Measurements from ENCODE around the gene CACUL1. TPM values are rescaled to one million over a fixed set of nuclear protein-coding genes. Genes with fewer than 3 reads are reported as not detected.

CACUL1 gene
- total RNA-seq, 1 donor from 2014 or later = 23.6 TPM

DNA sequence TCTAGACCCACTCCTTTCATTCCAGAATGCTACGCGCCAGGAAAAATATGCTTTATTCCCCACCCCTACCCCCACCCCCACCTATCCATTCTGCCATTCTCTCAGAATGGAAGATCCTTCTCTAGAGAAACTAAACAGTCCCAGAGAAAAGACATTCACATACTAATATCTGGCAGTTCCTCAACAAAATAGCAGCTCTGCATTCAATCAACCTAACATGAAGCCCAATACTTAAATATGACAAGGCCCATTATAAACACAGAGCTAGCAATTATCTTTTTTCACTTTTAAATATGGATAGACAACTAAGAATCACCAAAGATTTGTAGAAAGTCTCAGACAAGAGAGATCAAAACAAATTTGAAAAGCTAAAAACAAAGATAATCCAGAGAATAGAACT, 16.4 kb downstream of the CACUL1 start:
- no peak for DNase-seq (ENCODE audit: missing footprints)
- no peak for ATAC-seq
- intact Hi-C loops (cut with DNase I) = no loop called here

DNA sequence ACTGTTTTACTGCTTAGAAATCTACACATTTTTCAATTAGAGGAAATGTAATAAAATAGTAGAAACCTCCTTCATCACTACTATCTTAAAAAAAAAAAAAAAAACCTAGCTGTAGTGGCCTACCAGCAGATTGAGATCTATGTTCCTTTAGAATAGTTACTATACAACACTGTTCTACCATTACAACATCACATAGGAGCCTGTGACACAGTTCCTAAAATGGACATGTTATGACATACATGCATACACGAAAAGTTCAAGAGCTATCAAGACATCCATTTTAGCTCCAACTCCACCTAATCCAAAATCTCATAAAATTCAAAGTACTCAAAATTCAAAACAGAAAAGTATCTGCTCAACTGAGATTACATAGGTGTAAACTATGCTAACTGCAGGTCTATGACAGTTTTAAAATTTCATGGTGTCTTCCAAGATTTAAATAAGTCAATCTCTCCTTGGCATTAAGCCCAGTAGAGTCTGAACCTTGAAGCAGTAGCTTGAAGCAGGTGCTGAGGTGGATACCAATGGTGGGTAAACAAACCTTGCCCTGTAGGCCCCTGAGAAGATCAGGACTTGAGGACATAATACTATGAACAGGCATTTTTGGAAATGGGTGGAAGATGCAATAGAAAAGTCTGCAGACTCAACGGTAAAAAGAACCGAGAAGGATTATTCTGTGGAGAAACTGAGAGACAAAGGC, 17.0 kb downstream of the CACUL1 start:
- intact Hi-C loops (cut with DNase I) = no loop called here
- ATAC-seq (no peak), DNase-seq (ENCODE audit: missing footprints) (no peak)

DNA sequence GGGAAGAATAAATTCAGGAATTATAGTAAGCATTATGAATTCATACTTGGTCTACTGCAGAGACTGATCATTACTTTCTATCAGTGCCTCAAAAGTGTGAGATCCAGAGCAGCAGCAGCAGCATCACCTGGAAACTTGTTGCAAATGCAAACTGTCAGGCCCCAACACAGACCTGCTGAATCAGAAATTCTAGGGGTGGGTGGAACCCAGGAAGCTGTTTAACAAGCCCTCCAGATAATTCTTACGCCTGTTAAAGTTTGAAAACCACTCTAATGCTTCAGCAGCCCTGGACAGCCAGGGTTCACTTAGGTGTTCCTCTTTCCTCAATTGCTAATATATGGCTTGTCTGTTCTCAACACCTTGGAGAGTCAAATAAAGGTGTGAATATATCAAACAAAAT, 19.5 kb downstream of the CACUL1 start:
- intact Hi-C loops (cut with DNase I) = no loop called here
- ATAC-seq (no peak), DNase-seq (ENCODE audit: missing footprints) (no peak)

DNA sequence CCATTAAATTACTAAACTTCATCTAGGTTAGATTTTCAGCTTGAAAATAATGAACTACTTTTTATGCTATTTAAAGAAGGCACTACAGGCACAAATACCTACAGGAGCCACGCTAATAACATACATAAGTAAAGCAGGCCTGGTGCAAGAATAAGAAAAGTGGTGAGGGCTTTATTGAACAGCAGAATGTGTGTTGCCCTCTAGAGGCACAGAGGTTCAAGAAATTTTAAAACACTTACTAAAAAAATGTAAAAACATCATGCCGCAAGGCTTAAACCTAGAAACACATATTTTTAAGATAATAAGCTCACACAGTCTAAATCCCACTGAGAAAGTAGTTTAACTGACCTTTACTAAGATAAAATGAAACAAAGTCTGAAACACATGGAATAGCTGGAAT, 20.3 kb downstream of the CACUL1 start:
- ATAC-seq = no peak
- intact Hi-C loops (cut with DNase I) = no loop called here
- DNase-seq (ENCODE audit: missing footprints) = no peak

DNA sequence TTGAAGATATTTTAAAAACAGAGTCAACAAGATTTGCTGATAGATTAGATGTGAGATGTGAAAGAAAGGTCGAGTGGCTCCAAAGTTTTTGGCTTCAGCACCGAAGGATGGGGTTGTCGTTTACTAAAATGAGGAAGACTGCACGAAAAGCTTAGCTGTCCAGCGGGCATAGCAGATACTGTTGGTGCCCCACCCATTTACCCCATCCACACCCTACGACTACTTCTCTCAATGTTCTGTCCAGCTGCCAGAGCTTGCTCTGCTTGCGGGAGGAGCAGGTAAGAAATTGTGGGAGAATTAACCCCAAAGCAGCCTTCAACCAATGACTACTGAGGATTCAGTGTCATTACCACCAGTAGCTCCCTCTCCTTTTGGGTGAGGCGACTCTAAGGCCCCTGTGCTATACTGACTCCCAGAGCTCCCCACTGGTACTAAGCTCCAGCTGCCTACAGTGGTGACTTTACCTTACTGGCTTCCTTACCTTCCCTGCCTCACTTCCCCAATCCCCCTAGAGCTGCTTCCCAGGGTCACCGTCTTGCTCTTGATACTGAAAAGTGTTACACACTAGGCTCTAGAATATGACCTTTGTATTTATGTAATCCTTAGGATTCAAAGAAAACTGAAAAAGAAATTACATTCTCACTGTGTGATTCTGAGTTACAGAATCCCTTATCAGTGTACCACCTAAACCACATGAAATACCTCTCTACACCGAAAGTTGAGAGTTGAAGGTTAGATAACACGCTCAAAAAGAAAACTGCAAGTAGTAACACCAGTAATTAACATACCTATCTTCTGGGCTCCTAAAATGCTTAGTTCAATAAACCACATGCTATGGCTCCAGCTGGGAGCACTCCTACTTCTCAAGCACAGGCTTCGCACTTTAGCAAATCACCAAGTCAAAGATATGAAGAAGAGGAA, 22.3 kb downstream of the CACUL1 start:
- DNase-seq (ENCODE audit: missing footprints) (no peak), ATAC-seq (peak; percentile 53)
- intact Hi-C loops (cut with DNase I) = no loop called here

DNA sequence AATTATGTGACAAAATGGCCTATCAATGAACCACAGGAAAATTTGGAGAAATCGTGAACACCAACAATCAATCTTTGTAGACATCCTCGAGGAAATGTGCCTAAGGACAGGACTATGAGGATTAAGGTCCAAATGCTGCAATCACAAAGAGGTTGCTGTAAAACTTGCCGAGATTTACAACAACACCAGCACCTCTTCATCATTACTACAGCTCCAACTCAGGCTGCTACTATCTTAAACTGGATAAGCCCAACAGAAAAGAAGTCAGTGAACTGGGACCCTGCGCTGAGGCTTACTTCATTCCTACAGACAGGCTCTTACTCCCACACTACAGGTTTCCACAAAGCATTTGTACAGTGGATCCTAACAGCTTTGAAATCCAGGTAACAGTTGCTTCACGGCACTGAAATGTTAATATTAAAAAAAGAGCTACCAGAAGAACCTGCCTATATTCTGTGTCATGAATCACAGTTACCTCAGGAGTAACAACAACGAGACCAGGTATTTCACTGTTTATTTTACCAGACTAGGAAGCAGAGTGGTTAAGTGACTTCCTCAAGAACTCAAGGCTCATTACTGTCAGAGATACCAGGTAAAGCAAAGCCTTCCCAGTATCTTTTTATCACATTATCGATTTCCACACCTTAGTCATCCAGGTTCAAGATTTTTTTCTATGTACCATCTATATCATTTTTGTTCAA, 23.9 kb downstream of the CACUL1 start:
- ATAC-seq (no peak), DNase-seq (ENCODE audit: missing footprints) (no peak)
- intact Hi-C loops (cut with DNase I) = no loop called here

DNA sequence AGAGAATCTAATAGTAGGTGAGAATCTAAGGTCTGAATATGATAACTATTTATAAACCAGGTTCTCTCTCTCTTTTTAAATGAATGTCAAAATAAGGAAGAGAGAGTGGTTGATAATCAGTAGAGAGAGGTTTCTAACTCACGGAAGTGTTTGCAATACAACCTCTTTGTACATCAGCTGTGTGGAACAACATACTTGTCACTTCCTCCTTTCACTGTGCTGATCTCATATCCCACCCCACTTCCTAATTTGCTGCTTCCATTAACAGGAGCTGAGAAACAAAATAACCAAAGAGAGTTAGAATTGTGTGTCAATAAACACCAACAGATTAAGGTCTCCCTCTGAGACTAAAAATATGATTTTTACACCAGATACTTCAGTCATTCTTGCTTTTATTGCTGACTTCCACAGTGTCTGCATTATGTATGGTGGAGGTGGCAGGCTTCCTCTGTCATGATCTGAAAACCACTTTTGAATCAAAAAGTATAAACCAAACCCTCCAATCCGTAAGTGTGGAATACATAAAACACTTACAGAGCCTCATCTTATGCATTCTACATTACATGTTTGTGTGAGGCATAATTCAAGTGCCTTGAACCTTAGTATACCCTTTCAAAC, 25.0 kb downstream of the CACUL1 start:
- ATAC-seq (peak; percentile 74), DNase-seq (ENCODE audit: missing footprints) (no peak)
- intact Hi-C loops (cut with DNase I) = no loop called here

DNA sequence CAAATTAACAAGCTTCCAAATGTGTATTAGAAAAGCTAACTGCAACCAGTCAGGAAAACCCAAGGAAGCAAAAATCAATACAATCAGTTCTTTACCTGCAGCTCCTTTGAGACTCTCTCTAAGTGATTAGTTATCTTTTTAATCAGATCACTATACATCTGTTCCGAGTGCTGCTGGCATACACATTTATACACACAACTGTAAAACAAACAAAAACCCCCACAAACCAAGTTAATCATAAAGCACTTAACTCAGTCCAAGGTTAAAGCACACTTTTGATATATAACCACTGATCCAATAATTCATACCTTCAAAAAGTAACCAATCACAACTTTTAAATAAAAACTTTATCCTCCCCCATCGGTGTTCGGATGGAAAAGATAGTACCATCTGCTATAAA, 25.6 kb downstream of the CACUL1 start:
- no peak for ATAC-seq
- intact Hi-C loops (cut with DNase I) = no loop called here
- no peak for DNase-seq (ENCODE audit: missing footprints)

DNA sequence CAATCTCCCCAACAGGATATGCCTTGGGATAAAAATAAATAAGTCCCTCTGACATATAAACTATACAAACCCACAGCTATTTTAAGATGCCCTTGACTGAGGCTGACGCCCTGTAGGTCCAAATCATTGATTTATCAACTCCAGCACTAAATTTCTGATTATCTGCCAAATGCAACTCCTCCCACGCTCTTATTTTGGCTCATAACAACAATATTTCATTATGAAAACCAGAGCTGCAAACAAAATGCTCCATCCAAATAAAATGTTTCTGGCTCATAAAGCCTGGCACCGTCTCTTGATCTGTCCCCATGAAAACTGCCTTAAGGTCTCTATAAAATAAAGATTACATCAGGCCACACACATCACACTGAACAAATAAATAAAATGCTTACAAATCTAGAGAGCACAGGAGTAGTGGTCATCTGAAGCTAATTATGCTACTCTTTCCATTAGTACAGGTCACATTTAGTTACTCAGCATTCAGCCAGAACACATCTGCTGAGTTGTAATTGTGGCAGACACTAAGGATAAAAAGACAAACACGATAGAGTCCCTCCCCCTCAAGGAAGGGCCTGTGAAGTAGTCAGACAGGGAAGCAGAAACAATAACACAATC, 28.8 kb downstream of the CACUL1 start:
- intact Hi-C loops (cut with DNase I) = no loop called here
- DNase-seq (ENCODE audit: missing footprints) = no peak
- peak; percentile 39 for ATAC-seq

DNA sequence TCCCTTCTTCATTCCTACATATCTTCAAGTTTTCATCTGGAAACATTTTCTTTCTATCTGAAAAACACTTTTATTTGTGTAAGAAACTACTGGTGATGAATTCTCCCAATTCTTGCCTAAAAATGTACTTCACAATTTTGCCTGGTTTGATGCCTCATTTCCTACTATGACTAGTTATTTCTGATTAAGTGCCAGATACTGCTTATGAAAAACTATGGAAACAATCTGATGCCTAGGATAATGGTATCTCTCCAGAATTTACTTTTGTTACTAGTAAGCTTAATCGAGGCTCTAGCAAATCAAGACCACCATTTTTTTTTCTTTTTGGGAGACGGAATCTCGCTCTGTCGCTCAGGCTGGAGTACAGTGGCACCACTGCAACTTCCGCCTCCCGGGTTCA, 31.3 kb downstream of the CACUL1 start:
- ATAC-seq (no peak), DNase-seq (ENCODE audit: missing footprints) (no peak)
- intact Hi-C loops (cut with DNase I) = no loop called here

DNA sequence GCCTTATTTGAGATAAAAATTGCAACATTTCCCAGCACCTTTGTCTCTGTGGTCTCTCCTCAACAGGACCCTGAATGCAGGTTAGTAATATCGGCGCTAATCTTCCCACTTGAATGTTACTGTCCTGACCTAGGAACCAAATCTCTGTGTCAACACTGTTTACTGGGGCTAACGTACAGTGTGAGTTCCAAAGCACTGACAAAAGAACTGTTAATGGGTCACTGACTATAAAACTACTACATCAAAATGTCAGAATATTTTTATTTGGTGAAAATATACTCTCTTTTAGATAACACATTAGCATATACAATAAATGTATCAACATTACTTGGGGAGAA, 33.3 kb downstream of the CACUL1 start:
- intact Hi-C loops (cut with DNase I) = loop anchor here (1.0 kb wide), 1 partner anchor 152 kb away; no protein-coding TSS in a partner anchor
- ATAC-seq (no peak), DNase-seq (ENCODE audit: missing footprints) (no peak)

DNA sequence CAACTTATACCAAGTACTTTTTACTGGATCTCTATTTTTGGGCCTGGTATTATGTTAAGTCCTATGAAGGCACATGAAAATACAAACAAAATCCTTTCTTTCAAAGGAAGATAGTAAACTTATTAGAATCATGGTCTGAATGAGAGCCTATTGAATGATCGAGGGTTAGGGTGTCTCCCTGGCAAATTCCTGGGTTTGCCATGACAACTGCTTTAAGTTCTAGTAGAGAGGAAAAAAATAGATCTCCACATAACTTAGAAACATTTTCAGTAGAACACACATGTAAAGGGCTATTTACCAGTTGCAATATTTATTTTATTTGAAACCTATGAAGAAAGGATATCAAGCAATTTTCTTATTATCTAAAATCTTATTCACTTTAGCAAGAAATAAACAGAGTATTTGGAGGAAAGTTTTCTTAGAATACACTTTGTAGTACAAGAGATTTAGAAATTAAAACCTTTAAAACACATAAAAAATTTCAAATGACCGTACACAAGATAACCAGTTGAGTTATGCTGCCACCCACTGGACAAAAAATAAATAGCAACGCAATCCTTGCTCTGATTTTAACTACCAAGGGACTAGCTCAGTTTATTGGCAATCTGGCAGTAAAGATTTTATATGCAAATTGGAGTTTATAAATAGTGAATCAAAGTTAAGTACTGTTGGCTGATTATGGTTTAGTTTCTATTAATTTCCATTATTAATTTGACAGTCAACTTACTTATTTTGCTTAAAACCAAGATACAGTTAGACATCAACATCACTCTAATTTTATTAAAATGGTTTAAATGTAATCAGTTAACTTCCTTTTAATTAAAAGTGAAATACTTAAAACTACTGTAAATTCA, 33.9 kb downstream of the CACUL1 start:
- ATAC-seq (no peak), DNase-seq (ENCODE audit: missing footprints) (no peak)
- intact Hi-C loops (cut with DNase I) = loop anchor here (1.0 kb wide), 1 partner anchor 152 kb away; no protein-coding TSS in a partner anchor

DNA sequence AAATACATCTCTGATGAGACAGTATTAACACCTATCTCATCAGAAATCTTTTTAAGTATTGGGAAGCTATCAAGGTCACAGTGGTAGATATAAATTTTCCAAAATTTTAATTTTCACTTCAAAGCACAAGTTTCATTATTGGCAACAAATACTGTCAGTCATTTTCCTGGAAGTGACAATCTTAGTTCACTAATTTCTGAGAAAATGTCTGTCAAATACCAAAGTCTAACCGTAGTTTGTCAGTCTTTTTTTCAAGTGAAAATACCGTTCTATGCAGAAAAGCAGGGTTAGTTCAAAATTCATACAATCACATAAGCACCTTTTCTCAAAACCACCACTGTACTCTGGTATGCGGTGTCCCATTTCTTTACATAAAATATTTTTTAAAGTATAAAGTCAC, 40.4 kb downstream of the CACUL1 start:
- intact Hi-C loops (cut with DNase I) = no loop called here
- DNase-seq (ENCODE audit: missing footprints) = no peak

DNA sequence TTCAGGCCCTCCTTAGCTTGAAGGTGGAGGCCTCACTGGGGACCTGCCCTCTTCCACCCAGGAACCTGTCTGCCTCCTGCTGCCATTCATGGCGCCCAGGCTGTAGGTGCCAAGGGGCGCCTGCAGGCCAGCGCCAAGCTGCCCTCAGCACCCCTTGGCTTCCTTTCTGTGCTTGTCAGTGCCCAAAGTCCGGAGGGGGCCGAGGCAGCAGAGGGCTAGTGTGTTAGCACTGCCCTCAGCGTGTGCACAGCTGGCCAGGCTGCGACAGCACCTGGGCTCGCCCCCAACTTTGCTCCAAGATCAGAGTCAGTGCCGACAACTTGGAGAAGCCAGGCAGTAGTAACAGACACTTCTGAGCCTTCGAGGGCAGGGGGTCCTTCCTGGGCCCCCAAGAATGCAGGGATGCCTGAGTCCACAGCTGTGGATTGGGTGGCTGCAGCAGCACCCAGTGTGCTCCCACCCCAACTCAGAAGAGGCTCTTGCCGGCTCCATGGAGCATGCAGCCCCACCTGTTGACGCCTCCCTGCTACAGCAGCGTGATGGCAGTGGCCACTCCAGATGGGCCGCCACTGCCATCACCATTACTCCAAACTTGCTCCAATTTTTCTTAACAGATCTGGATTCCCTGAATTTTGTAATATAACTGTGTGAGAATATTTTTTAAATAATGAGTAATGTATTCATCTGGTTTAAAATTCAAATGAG, 41.7 kb downstream of the CACUL1 start:
- ATAC-seq (no peak), DNase-seq (ENCODE audit: missing footprints) (peak; percentile 68)
- intact Hi-C loops (cut with DNase I) = no loop called here

More for the DNA sequence above, 40.4 kb downstream of the CACUL1 start:
- ATAC-seq = no peak

DNA sequence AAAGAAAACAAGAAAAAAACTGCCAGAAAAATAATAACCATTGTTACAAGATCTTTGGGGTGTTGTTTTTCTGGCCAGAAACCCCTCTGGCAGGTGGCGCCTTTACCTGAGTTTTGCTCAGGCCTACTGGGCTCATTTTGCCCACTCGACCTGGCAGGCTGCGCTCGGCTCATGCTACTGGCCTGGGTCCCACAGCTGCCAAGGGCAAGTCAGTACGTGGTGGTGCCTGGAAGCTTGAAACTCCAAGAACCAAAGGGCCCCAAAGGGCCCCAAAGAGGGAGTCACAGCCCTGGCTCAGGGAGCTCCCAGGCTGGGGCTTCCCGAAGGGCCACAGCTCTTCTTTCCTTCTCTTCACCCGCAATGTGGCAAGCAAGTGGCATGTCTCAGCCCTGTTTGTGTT, 42.7 kb downstream of the CACUL1 start:
- DNase-seq (ENCODE audit: missing footprints) = no peak
- no peak for ATAC-seq
- intact Hi-C loops (cut with DNase I) = no loop called here

DNA sequence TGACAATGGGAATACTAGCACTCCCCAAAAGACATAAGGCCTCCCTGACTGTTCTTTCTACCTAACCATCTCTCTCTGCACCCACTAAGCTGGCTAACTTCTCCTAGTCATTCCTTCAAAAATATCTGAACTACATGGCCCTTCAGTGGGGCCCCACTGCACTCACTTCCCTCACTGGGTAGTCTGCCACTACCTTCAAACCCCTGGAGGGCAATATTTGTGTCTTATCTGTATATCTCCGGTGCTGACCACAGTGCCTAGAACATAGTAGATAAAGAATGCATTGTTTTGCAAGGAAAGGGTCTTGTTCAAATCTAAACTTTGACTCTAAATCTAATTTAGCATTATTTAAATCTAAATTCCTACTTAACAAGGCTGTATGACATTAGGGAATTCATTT, 44.3 kb downstream of the CACUL1 start:
- intact Hi-C loops (cut with DNase I) = no loop called here
- DNase-seq (ENCODE audit: missing footprints) (no peak), ATAC-seq (no peak)

DNA sequence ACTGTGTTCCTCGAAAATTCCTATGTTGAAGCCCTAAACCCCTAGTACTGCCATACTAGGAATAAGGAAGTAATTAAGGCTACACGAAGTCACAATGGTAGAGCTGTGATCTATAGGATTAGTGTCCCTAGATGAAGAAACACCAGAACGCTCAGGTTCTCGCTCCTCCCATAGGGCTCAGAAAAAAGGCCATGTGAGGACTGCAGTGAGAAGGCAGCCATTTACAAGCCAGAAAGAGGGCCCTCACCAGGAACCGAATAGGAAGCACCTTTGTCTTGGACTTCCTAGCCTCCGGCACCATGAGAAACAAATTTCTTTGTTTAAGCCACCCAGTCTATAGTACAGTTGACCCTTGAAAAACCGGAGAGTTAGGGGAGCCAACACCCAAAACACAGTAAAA, 46.2 kb downstream of the CACUL1 start:
- ATAC-seq (no peak), DNase-seq (ENCODE audit: missing footprints) (no peak)
- intact Hi-C loops (cut with DNase I) = no loop called here
